Liver (tissue), 9 donors: ENCODE measurements around the gene RAD23B. TPM values are rescaled to one million over a fixed set of nuclear protein-coding genes. Genes with fewer than 3 reads are reported as not detected.

Source experiments
- DNase-seq: peaks from one replicate; pipeline ENCODE4 v3.0.0-alpha.2; 2017; ENCODE audit warnings: low spot score
- H3K27ac ChIP-seq, 2 donors: one replicate each; pipeline ENCODE4 v1.7.0; 2013; ENCODE audit warnings: inconsistent platforms in 2 of 2, low read length in 2 of 2, control low read depth in 1 of 2, low read depth in 1 of 2, mild to moderate bottlenecking in 1 of 2
- H3K27me3 ChIP-seq, 4 donors: one replicate each; pipeline versions ENCODE4 v1.6.1 to v1.7.0; 2013; ENCODE audit warnings: low read length in 3 of 4, inconsistent platforms in 1 of 4, mild to moderate bottlenecking in 1 of 4, moderate library complexity in 1 of 4; ENCODE audit not compliant: control insufficient read depth in 4 of 4, insufficient read depth in 4 of 4
- H3K36me3 ChIP-seq, 4 donors: one replicate each; pipeline versions ENCODE4 v1.6.1 to v1.7.0; 2013; ENCODE audit warnings: low read length in 3 of 4, mild to moderate bottlenecking in 3 of 4, low read depth in 1 of 4, moderate library complexity in 1 of 4; ENCODE audit not compliant: control insufficient read depth in 4 of 4, insufficient read depth in 3 of 4
- H3K4me1 ChIP-seq, 4 donors: one replicate each; pipeline versions ENCODE4 v1.6.1 to v1.7.0; 2013; ENCODE audit warnings: low read length in 3 of 4, mild to moderate bottlenecking in 3 of 4, moderate library complexity in 1 of 4; ENCODE audit not compliant: control insufficient read depth in 4 of 4, insufficient read depth in 4 of 4
- H3K4me3 ChIP-seq, 3 donors: one replicate each; pipeline versions ENCODE4 v1.6.1 to v1.7.0; 2013; ENCODE audit warnings: low read length in 3 of 3, control low read depth in 1 of 3, low read depth in 1 of 3, mild to moderate bottlenecking in 1 of 3
- H3K9ac ChIP-seq, 2 donors: one replicate each; pipeline ENCODE4 v1.7.0; 2013; ENCODE audit warnings: low read length in 2 of 2, mild to moderate bottlenecking in 2 of 2, moderate library complexity in 2 of 2, control low read depth in 1 of 2, low read depth in 1 of 2
- H3K9me3 ChIP-seq, 4 donors: one replicate each; pipeline versions ENCODE4 v1.6.1 to v1.7.0; 2013; ENCODE audit warnings: low read length in 3 of 4; ENCODE audit not compliant: control insufficient read depth in 4 of 4
- ATF3 ChIP-seq: IDR thresholded peaks from 2 replicates; pipeline ENCODE4 v1.6.1; 2016; ENCODE audit warnings: antibody characterized with exemption
- CTCF ChIP-seq: fragments of 150-350 bp; IDR thresholded peaks from 2 replicates; pipeline ENCODE4 v1.5.1; 2017; ENCODE audit warnings: improper control_type of control experiment, low read depth, low read length; ENCODE audit not compliant: missing input control
- EGR1 ChIP-seq, 2 donors: IDR thresholded peaks; 2 replicates each; pipeline ENCODE4 v1.6.1; 2016 to 2018; ENCODE audit warnings: antibody characterized with exemption in 2 of 2, low read depth in 2 of 2
- FOXA1 ChIP-seq: IDR thresholded peaks from 2 replicates; pipeline ENCODE4 v1.6.1; 2016; ENCODE audit warnings: antibody characterized with exemption
- FOXA2 ChIP-seq: IDR thresholded peaks from 2 replicates; pipeline ENCODE4 v1.6.1; 2016; ENCODE audit warnings: antibody characterized with exemption
- GABPA ChIP-seq, 2 donors: IDR thresholded peaks in 1 of 2; conservative IDR thresholded peaks in 1 of 2; 2 replicates each; pipeline ENCODE4 v1.6.1; 2016; ENCODE audit warnings: antibody characterized with exemption in 2 of 2, mild to moderate bottlenecking in 1 of 2, moderate library complexity in 1 of 2
- HNF4A ChIP-seq, 2 donors: conservative IDR thresholded peaks; 2 replicates each; pipeline ENCODE4 v1.6.1; 2016; ENCODE audit warnings: antibody characterized with exemption in 2 of 2, mild to moderate bottlenecking in 2 of 2
- HNF4G ChIP-seq: IDR thresholded peaks from 2 replicates; pipeline ENCODE4 v1.6.1; 2016; ENCODE audit warnings: antibody characterized with exemption
- JUND ChIP-seq, 2 donors: IDR thresholded peaks; 2 replicates each; pipeline ENCODE4 v1.6.1; 2016; ENCODE audit warnings: antibody characterized with exemption in 2 of 2
- MAX ChIP-seq: IDR thresholded peaks from 2 replicates; pipeline ENCODE4 v1.6.1; 2016; ENCODE audit warnings: antibody characterized with exemption
- NR2F2 ChIP-seq: IDR thresholded peaks from 2 replicates; pipeline ENCODE4 v1.6.1; 2016; ENCODE audit warnings: antibody characterized with exemption
- RAD21 ChIP-seq, 2 donors: IDR thresholded peaks; 2 replicates each; pipeline ENCODE4 v1.6.1; 2016; ENCODE audit warnings: antibody characterized with exemption in 2 of 2, mild to moderate bottlenecking in 2 of 2
- REST ChIP-seq: IDR thresholded peaks from 2 replicates; pipeline ENCODE4 v1.6.1; 2016; ENCODE audit warnings: antibody characterized with exemption, mild to moderate bottlenecking
- RXRA ChIP-seq, 2 donors: IDR thresholded peaks; 2 replicates each; pipeline ENCODE4 v1.6.1; 2017 to 2018; ENCODE audit warnings: antibody characterized with exemption in 2 of 2, mild to moderate bottlenecking in 1 of 2
- SP1 ChIP-seq: IDR thresholded peaks from 2 replicates; pipeline ENCODE4 v1.6.1; 2018; ENCODE audit warnings: antibody characterized with exemption, mild to moderate bottlenecking
- TAF1 ChIP-seq: conservative IDR thresholded peaks from 2 replicates; pipeline ENCODE4 v1.6.1; 2016; ENCODE audit warnings: antibody characterized with exemption, mild to moderate bottlenecking
- YY1 ChIP-seq: IDR thresholded peaks from 2 replicates; pipeline ENCODE4 v1.6.1; 2016; ENCODE audit warnings: antibody characterized with exemption, mild to moderate bottlenecking
- WGBS: extraction: QIAGEN DNeasy Blood & Tissue Kit; methylation state at CpG from one replicate; pipeline ENCODE4 v1.1.7; 2013; 5-methylcytosine and 5-hydroxymethylcytosine counted together
- polyA plus RNA-seq, 2 donors: library from polyadenylated mRNA; stranded (reverse) in 1 of 2; unstranded in 1 of 2; fragments of 200-250 nt in 1 of 2; fragments of >200 nt in 1 of 2; fragmentation: Nextera tagmentation in 1 of 2; extraction: Ambion mirVana in 1 of 2; gene quantifications; one replicate each; pipeline versions ENCODE4 v1.2.1 to v1.2.3, GENCODE V29; 2013 to 2015
- total RNA-seq, 2 donors: library from RNA; depleted of rRNA; stranded (reverse); fragments of >200 nt; gene quantifications; one replicate each; pipeline ENCODE4 v1.2.3, GENCODE V29; 2014
- donor health status: healthy.
- donor health status: healthy.
- donor health status: healthy.
- donor health status: healthy.
- donor health status: healthy.

Gene RAD23B
- total and polyA plus RNA-seq, 4 donors = 13.6 to 101 (median 61.6) TPM

- peak overlapping the region; percentile 59 to 83 for H3K27ac ChIP-seq
Observed at GRCh38 chr9:107340920-107341632, 58.0 kb downstream of the RAD23B start.

GRCh38 chr9:107342476-107343161, 59.5 kb downstream of the RAD23B start:
- no peak for DNase-seq
- WGBS = 93% methylated on average over 6 of the region's 6 CpGs

More at GRCh38 chr9:107340920-107341632, 58.0 kb downstream of the RAD23B start:
- H3K9ac ChIP-seq = no peak overlapping the region
- H3K36me3 ChIP-seq = peaks cover 0 to under 1% (median 0%) of the 10 kb centered on the region in 4 donors
- DNase-seq = peak; percentile 87
- no peaks in the 10 kb centered on the region for H3K9me3 ChIP-seq
- H3K4me3 ChIP-seq = peak overlapping the region; percentile 2 to 43 (median 23)
- H3K27me3 ChIP-seq = no peaks in the 10 kb centered on the region
- TF ChIP-seq YY1 (no peak), HNF4G (no peak), SP1 (peak; percentile 55), NR2F2 (no peak), TAF1 (no peak), RAD21 (IDR thresholded peaks at IDR 0.05) (peak; percentile 89 to 92), HNF4A (conservative IDR thresholded peaks at IDR 0.05) (peak; percentile 65), RXRA (IDR thresholded peaks at IDR 0.05) (peak; percentile 34 to 39), JUND (IDR thresholded peaks at IDR 0.05) (no peak), CTCF (peak; percentile 80), MAX (no peak), GABPA (IDR thresholded peaks at IDR 0.05 in 1 of 2, conservative IDR thresholded peaks at IDR 0.05 in 1 of 2) (no peak)
- WGBS = 22% methylated on average over 18 of the region's 18 CpGs
- peaks cover 0 to 21% (median 8%) of the 10 kb centered on the region in 4 donors for H3K4me1 ChIP-seq

More at GRCh38 chr9:107342476-107343161, 59.5 kb downstream of the RAD23B start:
- Histone ChIP-seq H3K4me3 (no peak overlapping the region), H3K36me3 (no peaks in the 10 kb centered on the region), H3K4me1 (peaks cover 0 to 13% (median 8%) of the 10 kb centered on the region in 4 donors), H3K27ac (no peak overlapping the region), H3K27me3 (no peaks in the 10 kb centered on the region), H3K9me3 (no peaks in the 10 kb centered on the region), H3K9ac (no peak overlapping the region)
- TF ChIP-seq RXRA (IDR thresholded peaks at IDR 0.05) (no peak), EGR1 (IDR thresholded peaks at IDR 0.05; ENCODE audit: low read depth in 2 of 2) (no peak), TAF1 (no peak), HNF4A (conservative IDR thresholded peaks at IDR 0.05) (no peak), ATF3 (no peak), FOXA2 (no peak), RAD21 (IDR thresholded peaks at IDR 0.05) (no peak), REST (no peak), FOXA1 (no peak), SP1 (no peak), CTCF (no peak), GABPA (IDR thresholded peaks at IDR 0.05 in 1 of 2, conservative IDR thresholded peaks at IDR 0.05 in 1 of 2) (no peak), MAX (no peak)
